ENCODE results near the gene ZNF451.

ZNF451 gene

DNA sequence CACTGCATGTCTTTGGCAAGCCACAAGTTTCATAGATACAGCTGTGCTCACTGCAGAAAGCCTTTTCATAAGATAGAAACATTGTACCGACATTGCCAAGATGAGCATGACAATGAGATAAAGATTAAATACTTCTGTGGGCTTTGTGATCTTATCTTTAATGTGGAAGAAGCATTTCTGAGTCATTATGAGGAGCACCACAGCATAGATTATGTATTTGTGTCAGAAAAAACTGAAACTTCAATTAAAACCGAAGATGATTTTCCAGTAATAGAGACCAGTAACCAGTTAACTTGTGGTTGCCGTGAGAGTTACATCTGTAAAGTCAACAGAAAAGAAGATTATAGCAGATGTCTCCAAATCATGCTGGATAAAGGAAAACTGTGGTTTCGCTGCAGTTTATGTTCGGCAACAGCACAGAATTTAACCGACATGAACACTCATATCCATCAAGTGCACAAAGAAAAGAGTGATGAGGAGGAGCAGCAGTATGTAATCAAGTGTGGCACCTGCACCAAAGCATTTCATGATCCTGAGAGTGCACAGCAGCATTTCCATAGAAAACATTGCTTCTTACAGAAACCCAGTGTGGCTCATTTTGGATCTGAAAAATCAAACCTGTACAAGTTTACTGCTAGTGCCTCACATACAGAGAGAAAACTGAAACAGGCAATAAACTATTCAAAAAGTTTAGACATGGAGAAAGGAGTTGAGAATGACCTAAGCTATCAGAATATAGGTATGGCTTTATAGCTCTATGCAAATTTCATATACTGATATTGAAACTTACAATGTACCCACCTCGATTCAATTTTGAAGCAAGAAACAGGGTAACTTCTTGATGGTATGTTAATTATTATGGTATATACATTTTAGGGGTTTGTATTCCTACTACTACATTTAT lies 58.2 kb downstream of the ZNF451 start:
- DNase-seq (ENCODE audit: low read depth in 2 of 2), result no peak
- TF ChIP-seq, protein P1, sequence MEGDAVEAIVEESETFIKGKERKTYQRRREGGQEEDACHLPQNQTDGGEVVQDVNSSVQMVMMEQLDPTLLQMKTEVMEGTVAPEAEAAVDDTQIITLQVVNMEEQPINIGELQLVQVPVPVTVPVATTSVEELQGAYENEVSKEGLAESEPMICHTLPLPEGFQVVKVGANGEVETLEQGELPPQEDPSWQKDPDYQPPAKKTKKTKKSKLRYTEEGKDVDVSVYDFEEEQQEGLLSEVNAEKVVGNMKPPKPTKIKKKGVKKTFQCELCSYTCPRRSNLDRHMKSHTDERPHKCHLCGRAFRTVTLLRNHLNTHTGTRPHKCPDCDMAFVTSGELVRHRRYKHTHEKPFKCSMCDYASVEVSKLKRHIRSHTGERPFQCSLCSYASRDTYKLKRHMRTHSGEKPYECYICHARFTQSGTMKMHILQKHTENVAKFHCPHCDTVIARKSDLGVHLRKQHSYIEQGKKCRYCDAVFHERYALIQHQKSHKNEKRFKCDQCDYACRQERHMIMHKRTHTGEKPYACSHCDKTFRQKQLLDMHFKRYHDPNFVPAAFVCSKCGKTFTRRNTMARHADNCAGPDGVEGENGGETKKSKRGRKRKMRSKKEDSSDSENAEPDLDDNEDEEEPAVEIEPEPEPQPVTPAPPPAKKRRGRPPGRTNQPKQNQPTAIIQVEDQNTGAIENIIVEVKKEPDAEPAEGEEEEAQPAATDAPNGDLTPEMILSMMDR (IDR thresholded peaks at IDR 0.05; ENCODE audit: low read depth, low read length), result no peak
- H3K4me3 ChIP-seq (replicated peaks in 1 of 2; ENCODE audit: low read depth in 2 of 2, low read length in 2 of 2), result no peak overlapping the region

GRCh38 chr6:57158658-57159057 lies 68.7 kb downstream of the ZNF451 start:
- DNase-seq (ENCODE audit: low read depth in 2 of 2), result peak in 1 of 2 donors; percentile 25
- no peak overlapping the region for H3K4me3 ChIP-seq (replicated peaks in 1 of 2; ENCODE audit: low read depth in 2 of 2, low read length in 2 of 2)
- TF ChIP-seq, protein P1 (IDR thresholded peaks at IDR 0.05; ENCODE audit: low read depth, low read length), result no peak

DNA sequence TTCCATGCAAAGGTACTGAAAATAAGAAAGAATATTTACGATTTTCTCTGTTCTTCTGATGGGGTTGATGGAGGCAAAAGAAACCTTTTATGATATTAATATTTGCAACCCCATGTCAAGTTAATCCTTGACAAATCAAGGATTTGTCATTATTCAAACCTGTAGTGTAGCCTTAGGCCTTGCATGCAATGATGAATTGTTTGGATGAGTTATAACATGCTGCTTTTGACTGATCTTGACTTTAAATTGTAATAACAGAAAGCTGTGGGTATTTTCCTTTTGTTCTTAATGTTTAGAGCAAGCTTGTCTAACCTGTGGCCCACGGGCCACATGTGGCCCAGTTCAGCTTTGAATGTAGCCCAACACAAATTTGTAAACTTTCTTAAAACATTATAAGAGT lies 69.1 kb downstream of the ZNF451 start:
- no peak overlapping the region for H3K4me3 ChIP-seq (replicated peaks in 1 of 2; ENCODE audit: low read depth in 2 of 2, low read length in 2 of 2)
- TF ChIP-seq, protein P1 (IDR thresholded peaks at IDR 0.05; ENCODE audit: low read depth, low read length), result no peak

DNA sequence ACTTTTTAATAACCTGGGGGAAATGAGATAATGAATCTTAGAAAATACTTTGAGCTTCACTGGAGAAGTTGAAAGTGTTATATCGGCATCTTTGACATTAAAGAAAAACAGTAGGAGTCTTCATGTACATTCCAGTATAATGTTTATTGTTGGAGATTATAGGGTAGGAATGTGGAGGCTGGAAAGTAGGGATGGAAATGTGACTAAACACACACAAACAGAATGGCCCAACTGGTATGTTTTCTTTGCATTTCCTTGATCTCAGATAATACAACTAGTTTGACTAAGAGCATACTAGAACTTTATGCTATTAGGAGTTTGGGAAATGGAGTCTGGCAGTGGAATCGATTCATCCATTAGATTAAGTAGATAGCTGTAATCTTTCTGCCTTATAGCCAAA lies 72.0 kb downstream of the ZNF451 start:
- DNase-seq (ENCODE audit: low read depth in 2 of 2), result no peak
- H3K4me3 ChIP-seq (replicated peaks in 1 of 2; ENCODE audit: low read depth in 2 of 2, low read length in 2 of 2), result no peak overlapping the region
- TF ChIP-seq, protein P1 (IDR thresholded peaks at IDR 0.05; ENCODE audit: low read depth, low read length), result no peak

More for the DNA sequence above, 69.1 kb downstream of the ZNF451 start:
- no peak for DNase-seq (ENCODE audit: low read depth in 2 of 2)

DNA sequence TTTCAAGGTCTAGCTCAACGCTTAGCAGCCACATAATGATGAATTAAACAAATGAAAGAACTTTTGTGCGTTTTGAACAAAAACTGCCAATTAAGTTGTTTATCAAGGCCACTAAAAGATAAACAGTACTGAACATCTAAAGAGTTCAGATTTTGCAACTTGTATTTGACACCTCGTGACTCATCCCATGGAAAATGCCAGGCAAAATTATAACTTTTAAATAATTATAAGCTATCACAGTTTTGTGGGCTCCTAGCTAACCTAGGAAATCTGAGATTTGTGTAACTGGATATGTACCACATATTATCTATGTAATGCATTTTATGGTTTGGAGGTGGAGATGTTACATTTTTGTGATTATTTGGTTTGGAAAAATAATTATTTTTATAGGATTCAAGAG lies 72.5 kb downstream of the ZNF451 start:
- TF ChIP-seq, protein P1 (IDR thresholded peaks at IDR 0.05; ENCODE audit: low read depth, low read length), result no peak
- no peak for DNase-seq (ENCODE audit: low read depth in 2 of 2)
- no peak overlapping the region for H3K4me3 ChIP-seq (replicated peaks in 1 of 2; ENCODE audit: low read depth in 2 of 2, low read length in 2 of 2)

DNA sequence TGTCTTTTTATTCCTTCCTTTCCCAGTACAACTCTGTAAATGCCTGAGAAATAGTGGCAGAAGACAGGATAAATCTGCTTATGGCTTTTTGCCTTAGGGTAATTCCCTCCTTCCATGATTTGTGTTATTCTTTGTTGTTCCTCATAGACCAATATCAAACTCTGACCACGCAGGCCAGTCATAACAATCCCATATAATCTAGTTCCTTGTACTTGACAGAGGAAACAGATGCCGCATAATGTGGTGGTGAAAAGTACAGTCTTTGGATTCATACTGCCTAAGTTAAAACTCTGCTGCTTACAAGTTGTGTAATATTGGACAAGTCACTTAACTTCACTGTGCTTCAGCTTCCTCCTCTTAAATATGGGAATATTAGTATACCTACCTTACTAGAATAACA lies 74.0 kb downstream of the ZNF451 start:
- no peak for DNase-seq (ENCODE audit: low read depth in 2 of 2)
- H3K4me3 ChIP-seq (replicated peaks in 1 of 2; ENCODE audit: low read depth in 2 of 2, low read length in 2 of 2), result no peak overlapping the region
- TF ChIP-seq, protein P1 (IDR thresholded peaks at IDR 0.05; ENCODE audit: low read depth, low read length), result no peak
